GM12878 (cell line): ENCODE results near the gene GPC3.

Experiments
- CREB1 ChIP-seq: IDR thresholded peaks from 2 replicates; pipeline ENCODE4 v1.6.1; 2012; ENCODE audit warnings: low read depth, mild to moderate bottlenecking, inconsistent platforms
- CTCF ChIP-seq, 3 experiments: IDR thresholded peaks in 2 of 3; conservative IDR thresholded peaks in 1 of 3; 2 replicates each; pipeline ENCODE4 v1.5.1; 2011; ENCODE audit warnings: low read depth in 3 of 3, low read length in 3 of 3, mild to moderate bottlenecking in 3 of 3, control low read depth in 2 of 3, moderate library complexity in 2 of 3, inconsistent platforms in 1 of 3, mixed read lengths in 1 of 3; ENCODE audit not compliant: control insufficient read depth in 2 of 3, insufficient read depth in 1 of 3; ENCODE audit errors: extremely low read depth in 1 of 3
- CUX1 ChIP-seq: IDR thresholded peaks from 2 replicates; pipeline ENCODE4 v1.6.1; 2012; ENCODE audit warnings: improper control_type of control experiment, low read depth, low read length; ENCODE audit not compliant: insufficient replicate concordance
- E4F1 ChIP-seq: fragments of 450-650 bp; IDR thresholded peaks from 2 replicates; pipeline ENCODE4 v1.6.1; 2018; ENCODE audit warnings: borderline replicate concordance, mild to moderate bottlenecking; ENCODE audit not compliant: partially characterized antibody
- POLR2A ChIP-seq: IDR thresholded peaks from 2 replicates; pipeline ENCODE4 v1.6.1; 2011; ENCODE audit warnings: low read depth, mild to moderate bottlenecking, low read length
- POU2F2 ChIP-seq: IDR thresholded peaks from 3 replicates; pipeline ENCODE4 v1.6.1; 2011; ENCODE audit warnings: low read depth, mild to moderate bottlenecking, low read length, borderline replicate concordance
- RAD21 ChIP-seq: IDR thresholded peaks from 2 replicates; pipeline ENCODE4 v1.6.1; 2011; ENCODE audit warnings: mild to moderate bottlenecking, low read depth, low read length, moderate library complexity; ENCODE audit not compliant: insufficient read depth
- REST ChIP-seq: IDR thresholded peaks from 2 replicates; pipeline ENCODE4 v1.6.1; 2012; ENCODE audit warnings: mild to moderate bottlenecking, low read depth, low read length
- SIN3A ChIP-seq: IDR thresholded peaks from 2 replicates; pipeline ENCODE4 v1.6.1; 2012; ENCODE audit warnings: low read depth, low read length, improper control_type of control experiment

- no peak for TF ChIP-seq POU2F2
- TF ChIP-seq REST: no peak
- no peak for TF ChIP-seq RAD21
- no peak for TF ChIP-seq CREB1
- TF ChIP-seq SIN3A: no peak
- no peak for TF ChIP-seq CUX1
- TF ChIP-seq CTCF (IDR thresholded peaks at IDR 0.05 in 2 of 3, conservative IDR thresholded peaks at IDR 0.05 in 1 of 3; ENCODE audit: control insufficient read depth in 2 of 3, extremely low read depth in 1 of 3, insufficient read depth in 1 of 3, low read depth in 3 of 3, low read length in 3 of 3): no peak
- TF ChIP-seq E4F1: no peak
- no peak for TF ChIP-seq POLR2A
These were observed 327.0 kb downstream of the GPC3 start for GRCh38 chrX:133658293-133658911.
